Stimulated activated CD4-positive, alpha-beta T cell treated with anti-CD3 and anti-CD28 coated beads, TNF-alpha, amount 100 ng/mL, for 48 hours (primary cell): Measurements from ENCODE around the gene PTPRJ.
"Not testable (repeated sequence)": the region's sequence is repeated elsewhere in the genome, so short reads cannot be mapped to it uniquely, and the experiment has no call there.

Experiments
- DNase-seq, 3 donors: peaks; one replicate each; pipeline ENCODE4 v3.0.0-alpha.2; 2020; ENCODE audit warnings: low read depth in 3 of 3

PTPRJ gene

GRCh38 chr11:48114740-48115139 is 134.4 kb downstream of the PTPRJ start:
- DNase-seq = no peak

GRCh38 chr11:48116437-48117228 is 136.3 kb downstream of the PTPRJ start:
- no peak for DNase-seq

- DNase-seq = no peak
These were observed 141.9 kb downstream of the PTPRJ start for GRCh38 chr11:48122246-48122645.

GRCh38 chr11:48122656-48123055 is 142.3 kb downstream of the PTPRJ start:
- DNase-seq = no peak

GRCh38 chr11:48123254-48123875 is 143.0 kb downstream of the PTPRJ start:
- no peak for DNase-seq

GRCh38 chr11:48123934-48124755 is 143.8 kb downstream of the PTPRJ start:
- no peak for DNase-seq

GRCh38 chr11:48124880-48125279 is 144.5 kb downstream of the PTPRJ start:
- no peak for DNase-seq

GRCh38 chr11:48125866-48126265 is 145.5 kb downstream of the PTPRJ start:
- no peak for DNase-seq

- DNase-seq = no peak
These were observed 147.3 kb downstream of the PTPRJ start for GRCh38 chr11:48127521-48128183.

GRCh38 chr11:48129697-48130395 is 149.5 kb downstream of the PTPRJ start:
- DNase-seq = no peak

- no peak for DNase-seq
These were observed 154.0 kb downstream of the PTPRJ start for GRCh38 chr11:48134221-48134922.

- DNase-seq = no peak
These were observed 157.9 kb downstream of the PTPRJ start for GRCh38 chr11:48138222-48138621.

- DNase-seq = not testable (repeated sequence)
These were observed 159.5 kb downstream of the PTPRJ start for GRCh38 chr11:48139896-48140295.

- no peak for DNase-seq
These were observed 161.2 kb downstream of the PTPRJ start for GRCh38 chr11:48141475-48142122.

- DNase-seq = no peak
These were observed 162.5 kb downstream of the PTPRJ start for GRCh38 chr11:48142889-48143288.

GRCh38 chr11:48148749-48149148 is 168.4 kb downstream of the PTPRJ start:
- DNase-seq = no peak

GRCh38 chr11:48150213-48150612 is 169.9 kb downstream of the PTPRJ start:
- DNase-seq = no peak

GRCh38 chr11:48154151-48154550 is 173.8 kb downstream of the PTPRJ start:
- DNase-seq = no peak

GRCh38 chr11:48161951-48162884 is 181.9 kb downstream of the PTPRJ start:
- no peak for DNase-seq
